Smooth muscle cell (in vitro differentiated cells): ENCODE results near the gene MTCL3. TPM values are rescaled to one million over a fixed set of nuclear protein-coding genes. Genes with fewer than 3 reads are reported as not detected.
"Not testable (repeated sequence)": the region's sequence is repeated elsewhere in the genome, so short reads cannot be mapped to it uniquely, and the experiment has no call there.

Experiments
- DNase-seq: peaks from one replicate; lab custom pipeline; 2025; ENCODE audit not compliant: unreplicated experiment; lab: John Stamatoyannopoulos, UW
- H2AFZ ChIP-seq: fragments of 200-600 bp; sonication (generic); 2 replicates; pipeline ENCODE4 v1.6.0; 2016; ENCODE audit warnings: antibody characterized with exemption, low read depth, mild to moderate bottlenecking
- H3F3A ChIP-seq: fragments of 200-600 bp; sonication (generic); 2 replicates; pipeline ENCODE4 v1.6.0; 2017; ENCODE audit warnings: antibody characterized with exemption, low read depth
- H3K27ac ChIP-seq: fragments of 200-600 bp; sonication (generic); 2 replicates; pipeline ENCODE4 v1.5.1; 2016; ENCODE audit warnings: low read depth, mild to moderate bottlenecking
- H3K27me3 ChIP-seq: fragments of 200-600 bp; sonication (generic); 2 replicates; pipeline ENCODE4 v1.6.1; 2016; ENCODE audit warnings: low read depth, mild to moderate bottlenecking
- H3K36me3 ChIP-seq: fragments of 200-600 bp; sonication (generic); 2 replicates; pipeline ENCODE4 v1.5.1; 2016; ENCODE audit warnings: low read depth
- H3K4me1 ChIP-seq: fragments of 200-600 bp; sonication (generic); 2 replicates; pipeline ENCODE4 v1.5.1; 2016; ENCODE audit warnings: low read depth
- H3K4me2 ChIP-seq: fragments of 200-600 bp; sonication (generic); 2 replicates; pipeline ENCODE4 v1.6.0; 2016; ENCODE audit warnings: mild to moderate bottlenecking
- H3K4me3 ChIP-seq: fragments of 200-600 bp; sonication (generic); 2 replicates; pipeline ENCODE4 v1.5.1; 2016; ENCODE audit warnings: mild to moderate bottlenecking
- H3K79me2 ChIP-seq: fragments of 200-600 bp; sonication (generic); 2 replicates; pipeline ENCODE4 v1.6.0; 2016; ENCODE audit warnings: low read depth, mild to moderate bottlenecking
- H3K9ac ChIP-seq: fragments of 200-600 bp; sonication (generic); 2 replicates; pipeline ENCODE4 v1.6.0; 2016; ENCODE audit warnings: low read depth
- H3K9me3 ChIP-seq: fragments of 200-600 bp; sonication (generic); replicated peaks from 2 replicates; pipeline ENCODE4 v1.5.1; 2016; ENCODE audit warnings: low read depth
- H4K20me1 ChIP-seq: fragments of 200-600 bp; sonication (generic); 2 replicates; pipeline ENCODE4 v1.6.0; 2016; ENCODE audit warnings: low read depth
- CTCF ChIP-seq: fragments of 200-600 bp; sonication (generic); IDR thresholded peaks from 2 replicates; pipeline ENCODE4 v1.5.1; 2017; ENCODE audit warnings: borderline replicate concordance, mild to moderate bottlenecking, antibody characterized with exemption; ENCODE audit not compliant: insufficient read depth, poor library complexity, severe bottlenecking
- WGBS: methylation state at CpG from one replicate; pipeline ENCODE4 v1.1.7; 2016; ENCODE audit warnings: low lambda C conversion rate; 5-methylcytosine and 5-hydroxymethylcytosine counted together
- polyA plus RNA-seq: library from polyadenylated mRNA; unstranded; fragments of >200 nt; fragmentation: Nextera tagmentation; extraction: Ambion mirVana; gene quantifications from 2 replicates; pipeline ENCODE4 v1.2.1, GENCODE V29; 2016
- small RNA-seq: library from RNA; depleted of rRNA; stranded (forward); fragments of <200 nt; gene quantifications from one replicate; pipeline ENCODE3, GENCODE V24; 2014
- total RNA-seq: library from RNA; depleted of rRNA; stranded (reverse); fragments of >200 nt; gene quantifications from 2 replicates; pipeline ENCODE4 v1.2.3, GENCODE V29; 2014

Gene MTCL3

GRCh38 chr6:127435626-127436220 lies 83.4 kb downstream of the MTCL3 start:
- TF ChIP-seq CTCF: no peak
- 93% methylated on average over 7 of the region's 7 CpGs for WGBS
- Histone ChIP-seq H3K9me3 (no peaks in the 10 kb centered on the region), H3K36me3 (no peaks in the 10 kb centered on the region), H3K4me1 (no peaks in the 10 kb centered on the region), H2AFZ (no peak overlapping the region), H3F3A (no peaks in the 10 kb centered on the region), H3K27ac (no peak overlapping the region), H3K4me3 (no peak overlapping the region), H4K20me1 (no peaks in the 10 kb centered on the region), H3K27me3 (no peaks in the 10 kb centered on the region), H3K79me2 (no peaks in the 10 kb centered on the region), H3K9ac (no peak overlapping the region), H3K4me2 (no peak overlapping the region)
- DNase-seq: no peak

- no peak for DNase-seq
- Histone ChIP-seq H3K4me2 (no peak overlapping the region), H3K36me3 (no peaks in the 10 kb centered on the region), H3K27me3 (no peaks in the 10 kb centered on the region), H3K27ac (no peak overlapping the region), H3K9me3 (no peaks in the 10 kb centered on the region), H3K9ac (no peak overlapping the region), H3K4me3 (no peak overlapping the region), H2AFZ (no peak overlapping the region), H3K4me1 (no peaks in the 10 kb centered on the region), H3F3A (no peaks in the 10 kb centered on the region), H3K79me2 (no peaks in the 10 kb centered on the region), H4K20me1 (no peaks in the 10 kb centered on the region)
- no peak for TF ChIP-seq CTCF
These were observed 84.5 kb downstream of the MTCL3 start for GRCh38 chr6:127434651-127435050.

- H3K4me3 ChIP-seq, H3K27ac ChIP-seq, H3K36me3 ChIP-seq, DNase-seq, H3K4me2 ChIP-seq, H4K20me1 ChIP-seq, H2AFZ ChIP-seq, H3K79me2 ChIP-seq, H3F3A ChIP-seq, H3K9me3 ChIP-seq, H3K9ac ChIP-seq, H3K27me3 ChIP-seq, H3K4me1 ChIP-seq: not testable (repeated sequence)
- WGBS: 86% methylated on average over 9 of the region's 9 CpGs
These were observed 90.6 kb downstream of the MTCL3 start for GRCh38 chr6:127428562-127428961.

- Histone ChIP-seq H3K9ac (no peak overlapping the region), H3K4me1 (peaks cover 9% of the 10 kb centered on the region), H3K4me2 (no peak overlapping the region), H3K79me2 (no peaks in the 10 kb centered on the region), H3K27me3 (no peaks in the 10 kb centered on the region), H3F3A (no peaks in the 10 kb centered on the region), H2AFZ (no peak overlapping the region), H3K36me3 (no peaks in the 10 kb centered on the region), H3K9me3 (no peaks in the 10 kb centered on the region), H3K4me3 (no peak overlapping the region), H3K27ac (no peak overlapping the region), H4K20me1 (no peaks in the 10 kb centered on the region)
- 92% methylated on average over 2 of the region's 2 CpGs for WGBS
- no peak for DNase-seq
- TF ChIP-seq CTCF: no peak
These were observed 95.2 kb downstream of the MTCL3 start for GRCh38 chr6:127423921-127424320.

Small RNA genes lying within 50 kb of the gene (small RNA-seq; reads per million reads assigned to genes)
- gene KIAA0408: not detected

Other genes starting within 250 kb of the MTCL3 start
- 55.7 and 59.3 TPM in 2 replicates for gene ECHDC1, start 175.7 kb downstream of the MTCL3 start, total RNA-seq
- gene ECHDC1, start 175.7 kb downstream of the MTCL3 start, polyA plus RNA-seq: 43.0 and 49.3 TPM in 2 replicates
- gene KIAA0408, start 59.9 kb downstream of the MTCL3 start, total RNA-seq: 3.6 and 8.9 TPM in 2 replicates
- 1.9 and 2.8 TPM in 2 replicates for gene KIAA0408, start 59.9 kb downstream of the MTCL3 start, polyA plus RNA-seq
- gene C6orf58, start 57.8 kb upstream of the MTCL3 start, total RNA-seq: not detected in 2 replicates
- gene C6orf58, start 57.8 kb upstream of the MTCL3 start, polyA plus RNA-seq: not detected in 2 replicates